Activated naive CD4-positive, alpha-beta T cell treated with anti-CD3 and anti-CD28 coated beads, Interleukin-2, amount 10 ng/mL, durations not matched to agents 7 days and 5 days (primary cell): Measurements from ENCODE around the gene NCAPH2.

Experiments used
- CTCF ChIA-PET: fragments of 350-600 bp; sonication (Branson Sonifier 250); formaldehyde crosslinking; loops from one replicate; lab custom pipeline; 2021; ENCODE audit warnings: antibody characterized with exemption; lab: Charles Lee
- DNase-seq: peaks from one replicate; pipeline ENCODE4 v3.0.0-alpha.2; 2020
- H3K27ac Mint-ChIP-seq: one replicate; pipeline ENCODE4 v1.8.0; 2021; ENCODE audit warnings: mild to moderate bottlenecking, moderate library complexity, mixed read lengths
- H3K27me3 Mint-ChIP-seq: one replicate; pipeline ENCODE4 v1.8.0; 2021; ENCODE audit warnings: mild to moderate bottlenecking, mixed read lengths
- H3K36me3 Mint-ChIP-seq: one replicate; pipeline ENCODE4 v1.8.0; 2021; ENCODE audit warnings: mixed read lengths
- H3K4me1 Mint-ChIP-seq: one replicate; pipeline ENCODE4 v1.8.0; 2021; ENCODE audit warnings: mixed read lengths
- H3K4me3 Mint-ChIP-seq: one replicate; pipeline ENCODE4 v1.8.0; 2021; ENCODE audit warnings: mild to moderate bottlenecking, moderate library complexity, mixed read lengths
- H3K9me3 Mint-ChIP-seq: one replicate; pipeline ENCODE4 v1.8.0; 2021; ENCODE audit warnings: mixed read lengths

NCAPH2 gene

GRCh38 chr22:50469377-50470305, 38.4 kb upstream of the NCAPH2 start:
- CTCF ChIA-PET: interaction anchor here (0.9 to 2.8 kb wide), 5 partner anchors 8 to 151 kb away, joined by 3 to 21 read pairs (median 4); no protein-coding TSS in a partner anchor
- H3K9me3 Mint-ChIP-seq: no peaks in the 10 kb centered on the region
- H3K27me3 Mint-ChIP-seq: no peaks in the 10 kb centered on the region
- H3K4me3 Mint-ChIP-seq: peak overlapping the region; percentile 69
- H3K27ac Mint-ChIP-seq: peak overlapping the region; percentile 95
- H3K4me1 Mint-ChIP-seq: peaks cover 75% of the 10 kb centered on the region
- H3K36me3 Mint-ChIP-seq: peaks cover 33% of the 10 kb centered on the region
- peak; percentile 99 for DNase-seq

GRCh38 chr22:50470491-50470890, 37.5 kb upstream of the NCAPH2 start:
- peaks cover 31% of the 10 kb centered on the region for H3K36me3 Mint-ChIP-seq
- no peaks in the 10 kb centered on the region for H3K27me3 Mint-ChIP-seq
- DNase-seq: no peak
- H3K4me3 Mint-ChIP-seq: peak overlapping the region; percentile 69
- CTCF ChIA-PET: interaction anchor here (0.8 to 2.8 kb wide), 8 partner anchors 9 to 150 kb away, joined by 3 to 21 read pairs (median 4); no protein-coding TSS in a partner anchor
- peaks cover 79% of the 10 kb centered on the region for H3K4me1 Mint-ChIP-seq
- peak overlapping the region; percentile 95 for H3K27ac Mint-ChIP-seq
- no peaks in the 10 kb centered on the region for H3K9me3 Mint-ChIP-seq

GRCh38 chr22:50471197-50471847, 36.7 kb upstream of the NCAPH2 start:
- peaks cover 25% of the 10 kb centered on the region for H3K36me3 Mint-ChIP-seq
- DNase-seq: no peak
- H3K4me1 Mint-ChIP-seq: peaks cover 78% of the 10 kb centered on the region
- peak overlapping the region; percentile 95 for H3K27ac Mint-ChIP-seq
- H3K27me3 Mint-ChIP-seq: no peaks in the 10 kb centered on the region
- H3K4me3 Mint-ChIP-seq: peak overlapping the region; percentile 69
- CTCF ChIA-PET: interaction anchor here (0.8 to 3.1 kb wide), 5 partner anchors 9 to 26 kb away, joined by 3 to 21 read pairs (median 4); no protein-coding TSS in a partner anchor
- H3K9me3 Mint-ChIP-seq: no peaks in the 10 kb centered on the region

- no peak for DNase-seq
- CTCF ChIA-PET: interaction anchor here (1.2 to 3.1 kb wide), 2 partner anchors 15 to 281 kb away, joined by 3 to 14 read pairs; no protein-coding TSS in a partner anchor
- peaks cover 4% of the 10 kb centered on the region for H3K27me3 Mint-ChIP-seq
- H3K4me1 Mint-ChIP-seq: peaks cover 76% of the 10 kb centered on the region
- H3K27ac Mint-ChIP-seq: peak overlapping the region; percentile 95
- H3K4me3 Mint-ChIP-seq: peak overlapping the region; percentile 44
- H3K9me3 Mint-ChIP-seq: no peaks in the 10 kb centered on the region
- peaks cover 20% of the 10 kb centered on the region for H3K36me3 Mint-ChIP-seq
Observed at GRCh38 chr22:50471962-50472361, 36.1 kb upstream of the NCAPH2 start.

- peak; percentile 73 for DNase-seq
- peaks cover 17% of the 10 kb centered on the region for H3K36me3 Mint-ChIP-seq
- peak overlapping the region; percentile 86 for H3K4me3 Mint-ChIP-seq
- peak overlapping the region; percentile 91 for H3K27ac Mint-ChIP-seq
- H3K27me3 Mint-ChIP-seq: peaks cover 15% of the 10 kb centered on the region
- CTCF ChIA-PET: interaction anchor here (0.6 to 3.1 kb wide), 8 partner anchors 10 to 324 kb away, joined by 3 to 14 read pairs (median 4); no protein-coding TSS in a partner anchor
- peaks cover 72% of the 10 kb centered on the region for H3K4me1 Mint-ChIP-seq
- no peaks in the 10 kb centered on the region for H3K9me3 Mint-ChIP-seq
Observed at GRCh38 chr22:50473088-50473487, 34.9 kb upstream of the NCAPH2 start.

- no peaks in the 10 kb centered on the region for H3K9me3 Mint-ChIP-seq
- H3K4me1 Mint-ChIP-seq: peaks cover 62% of the 10 kb centered on the region
- CTCF ChIA-PET: interaction anchor here (0.6 to 3.1 kb wide), 10 partner anchors 9 to 325 kb away, joined by 3 to 14 read pairs (median 4); partner anchors contain the start of genes LMF2 and NCAPH2
- peak overlapping the region; percentile 86 for H3K4me3 Mint-ChIP-seq
- peak; percentile 60 for DNase-seq
- H3K27ac Mint-ChIP-seq: peak overlapping the region; percentile 91
- peaks cover 25% of the 10 kb centered on the region for H3K27me3 Mint-ChIP-seq
- peaks cover 12% of the 10 kb centered on the region for H3K36me3 Mint-ChIP-seq
Observed at GRCh38 chr22:50473855-50474671, 34.0 kb upstream of the NCAPH2 start.

- Mint-ChIP-seq H3K27ac (peak within 1 kb of the TSS; percentile 91), H3K4me3 (peak within 1 kb of the TSS; percentile 86), H3K36me3 (peaks cover 12% of the 10 kb centered on the region), H3K9me3 (no peaks in the 10 kb centered on the region), H3K27me3 (peaks cover 34% of the 10 kb centered on the region), H3K4me1 (peaks cover 57% of the 10 kb centered on the region)
- peak; percentile 92 for DNase-seq
- CTCF ChIA-PET: interaction anchor here (1.8 to 3.1 kb wide), 3 partner anchors 18 to 146 kb away, joined by 5 to 14 read pairs (median 5); no protein-coding TSS in a partner anchor
Observed at GRCh38 chr22:50474710-50475651, 33.0 kb upstream of the NCAPH2 start, which contains the start of gene SBF1. Gene SBF1, minus strand, starts transcription at chr22:50475035. Its CDS starts 195 bp downstream, at chr22:50474840.

GRCh38 chr22:50475652-50476002, 32.4 kb upstream of the NCAPH2 start:
- peaks cover 12% of the 10 kb centered on the region for H3K36me3 Mint-ChIP-seq
- no peak overlapping the region for H3K27ac Mint-ChIP-seq
- no peak for DNase-seq
- no peaks in the 10 kb centered on the region for H3K9me3 Mint-ChIP-seq
- H3K27me3 Mint-ChIP-seq: peaks cover 41% of the 10 kb centered on the region
- peaks cover 54% of the 10 kb centered on the region for H3K4me1 Mint-ChIP-seq
- H3K4me3 Mint-ChIP-seq: peak overlapping the region; percentile 55
- CTCF ChIA-PET: no interaction called here

- Mint-ChIP-seq H3K27ac (peak overlapping the region; percentile 43), H3K27me3 (peaks cover 47% of the 10 kb centered on the region), H3K36me3 (peaks cover 10% of the 10 kb centered on the region), H3K4me3 (peak overlapping the region; percentile 55), H3K9me3 (no peaks in the 10 kb centered on the region), H3K4me1 (peaks cover 43% of the 10 kb centered on the region)
- CTCF ChIA-PET: no interaction called here
- DNase-seq: no peak
Observed at GRCh38 chr22:50476868-50477267, 31.2 kb upstream of the NCAPH2 start.

GRCh38 chr22:50477923-50478322, 30.1 kb upstream of the NCAPH2 start:
- Mint-ChIP-seq H3K36me3 (peaks cover 5% of the 10 kb centered on the region), H3K27me3 (peaks cover 51% of the 10 kb centered on the region), H3K4me3 (no peak overlapping the region), H3K9me3 (no peaks in the 10 kb centered on the region), H3K27ac (no peak overlapping the region), H3K4me1 (peaks cover 33% of the 10 kb centered on the region)
- CTCF ChIA-PET: no interaction called here
- no peak for DNase-seq

GRCh38 chr22:50479721-50480120, 28.3 kb upstream of the NCAPH2 start:
- peak overlapping the region; percentile 60 for H3K4me3 Mint-ChIP-seq
- DNase-seq: no peak
- H3K9me3 Mint-ChIP-seq: no peaks in the 10 kb centered on the region
- CTCF ChIA-PET: interaction anchor here (0.9 to 1.3 kb wide), 3 partner anchors 9 to 23 kb away, joined by 3 read pairs; no protein-coding TSS in a partner anchor
- no peaks in the 10 kb centered on the region for H3K36me3 Mint-ChIP-seq
- peaks cover 21% of the 10 kb centered on the region for H3K4me1 Mint-ChIP-seq
- H3K27ac Mint-ChIP-seq: peak overlapping the region; percentile 52
- H3K27me3 Mint-ChIP-seq: peaks cover 54% of the 10 kb centered on the region

GRCh38 chr22:50481045-50481439, 27.0 kb upstream of the NCAPH2 start:
- no peak for DNase-seq
- Mint-ChIP-seq H3K4me3 (peak overlapping the region; percentile 67), H3K4me1 (peaks cover 18% of the 10 kb centered on the region), H3K27me3 (peaks cover 64% of the 10 kb centered on the region), H3K9me3 (no peaks in the 10 kb centered on the region), H3K27ac (no peak overlapping the region), H3K36me3 (no peaks in the 10 kb centered on the region)
- CTCF ChIA-PET: no interaction called here
